H4 (cell line): ENCODE data around the gene NCBP3. TPM values are rescaled to one million over a fixed set of nuclear protein-coding genes. Genes with fewer than 3 reads are reported as not detected.

Experiments
- DNase-seq: peaks from one replicate; pipeline ENCODE4 v3.0.0-alpha.2; 2015; ENCODE audit warnings: low spot score
- total RNA-seq: library from RNA; depleted of rRNA; stranded (reverse); fragments of >200 nt; shearing (Covaris generic); gene quantifications from 2 replicates; pipeline ENCODE4 v1.2.3, GENCODE V29; 2014; rRNA removed

Gene NCBP3
- total RNA-seq, 1 experiment from 2014 or later, result 6.9 TPM

- DNase-seq, result no peak
These were observed 91.3 kb downstream of the NCBP3 start for GRCh38 chr17:3754458-3755334.

- DNase-seq, result no peak
These were observed 92.0 kb downstream of the NCBP3 start for GRCh38 chr17:3754066-3754457.

GRCh38 chr17:3753624-3754023 is 92.4 kb downstream of the NCBP3 start:
- no peak for DNase-seq

Other genes starting within 250 kb of the NCBP3 start
- gene TRPV1, start 236.8 kb downstream of the NCBP3 start, total RNA-seq, result 1.2 and 1.7 TPM in 2 replicates
- gene SHPK, start 210.0 kb downstream of the NCBP3 start, total RNA-seq, result 4.9 and 6.1 TPM in 2 replicates
- 12.6 and 22.6 TPM in 2 replicates for gene CTNS, start 209.5 kb downstream of the NCBP3 start, total RNA-seq
- gene TAX1BP3, start 177.7 kb downstream of the NCBP3 start, total RNA-seq, result 77.8 and 86.8 TPM in 2 replicates
- 15.9 and 26.6 TPM in 2 replicates for gene EMC6, start 177.4 kb downstream of the NCBP3 start, total RNA-seq
- gene P2RX5, start 150.1 kb downstream of the NCBP3 start, total RNA-seq, result not detected in 2 replicates
- 8.5 and 9.4 TPM in 2 replicates for gene HASPIN, start 122.3 kb downstream of the NCBP3 start, total RNA-seq
- 37.6 and 43.0 TPM in 2 replicates for gene ITGAE, start 45.1 kb downstream of the NCBP3 start, total RNA-seq
- gene CAMKK1, start 46.8 kb upstream of the NCBP3 start, total RNA-seq, result 2.7 and 3.5 TPM in 2 replicates
- not detected in 2 replicates for gene P2RX1, start 70.2 kb upstream of the NCBP3 start, total RNA-seq
- gene ATP2A3, start 118.2 kb upstream of the NCBP3 start, total RNA-seq, result 0.04 TPM in 1 of 2 replicates, not detected in the other